GM21723 (cell line): Measurements from ENCODE around the gene SLC8A2.

Source experiments
- ATAC-seq: cut with Tn5 transposase; IDR thresholded peaks from one replicate; pipeline ENCODE4 v1.9.1; 2021; ENCODE audit warnings: mild to moderate bottlenecking, moderate library complexity; ENCODE audit not compliant: unreplicated experiment

Gene SLC8A2

GRCh38 chr19:47471733-47472457, at the start of gene SLC8A2:
SLC8A2 (minus strand) TSS chr19:47471893; CDS start chr19:47466403, 5,490 bp downstream.
- no peak for ATAC-seq

GRCh38 chr19:47520839-47521238, 49.1 kb upstream of the SLC8A2 start:
- ATAC-seq, result no peak

GRCh38 chr19:47520343-47520806, 48.7 kb upstream of the SLC8A2 start:
- ATAC-seq, result no peak

- no peak for ATAC-seq
Measured at GRCh38 chr19:47518854-47519253, 47.2 kb upstream of the SLC8A2 start.

- ATAC-seq, result no peak
Measured at GRCh38 chr19:47518139-47518538, 46.4 kb upstream of the SLC8A2 start.

GRCh38 chr19:47514869-47515588, 43.3 kb upstream of the SLC8A2 start, which contains the start of gene NAPA:
NAPA (minus strand) TSS chr19:47515063; CDS start chr19:47514940, 123 bp downstream.
- ATAC-seq, result peak; percentile 85

GRCh38 chr19:47514151-47514868, 42.6 kb upstream of the SLC8A2 start:
- peak; percentile 3 for ATAC-seq

GRCh38 chr19:47512948-47513319, 41.2 kb upstream of the SLC8A2 start:
- no peak for ATAC-seq

GRCh38 chr19:47512183-47512947, 40.7 kb upstream of the SLC8A2 start:
- no peak for ATAC-seq

- ATAC-seq, result no peak
Measured at GRCh38 chr19:47511681-47512080, 40.0 kb upstream of the SLC8A2 start.

GRCh38 chr19:47511128-47511517, 39.4 kb upstream of the SLC8A2 start:
- ATAC-seq, result no peak

- no peak for ATAC-seq
Measured at GRCh38 chr19:47510516-47511127, 38.9 kb upstream of the SLC8A2 start.

GRCh38 chr19:47509973-47510372, 38.3 kb upstream of the SLC8A2 start:
- ATAC-seq, result no peak

GRCh38 chr19:47509170-47509847, 37.6 kb upstream of the SLC8A2 start:
- no peak for ATAC-seq

- ATAC-seq, result no peak
Measured at GRCh38 chr19:47508721-47509120, 37.0 kb upstream of the SLC8A2 start.

GRCh38 chr19:47507924-47508553, 36.3 kb upstream of the SLC8A2 start:
- ATAC-seq, result no peak

- no peak for ATAC-seq
Measured at GRCh38 chr19:47507012-47507411, 35.3 kb upstream of the SLC8A2 start.

- no peak for ATAC-seq
Measured at GRCh38 chr19:47506459-47506858, 34.8 kb upstream of the SLC8A2 start.

- no peak for ATAC-seq
Measured at GRCh38 chr19:47505506-47505905, 33.8 kb upstream of the SLC8A2 start.
